DND-41 (cell line): ENCODE results near the gene ATG14.

Experiments
- ATAC-seq: fragments of 200-7000 bp; cut with Tn5 transposase; 3 replicates; pipeline ENCODE4 v1.9.1; 2021; ENCODE audit warnings: low read depth; ENCODE audit not compliant: insufficient read depth
- DNase-seq: peaks from one replicate; pipeline ENCODE4 v3.0.0-alpha.2; 2020
- H2AFZ ChIP-seq: 2 replicates; pipeline ENCODE4 v1.6.0; 2012; ENCODE audit warnings: low read depth, low read length
- H3K27ac ChIP-seq: 2 replicates; pipeline ENCODE4 v1.5.1; 2012; ENCODE audit warnings: low read length, inconsistent platforms
- H3K27me3 ChIP-seq: fragments of 200-600 bp; sonication (generic); 2 replicates; pipeline ENCODE4 v1.6.0; 2012; ENCODE audit warnings: low read length, mild to moderate bottlenecking, inconsistent platforms; ENCODE audit not compliant: insufficient read depth, poor library complexity
- H3K36me3 ChIP-seq: 2 replicates; pipeline ENCODE4 v1.5.1; 2012; ENCODE audit warnings: low read length, inconsistent platforms; ENCODE audit not compliant: insufficient read depth
- H3K4me1 ChIP-seq: 2 replicates; pipeline ENCODE4 v1.5.1; 2012; ENCODE audit warnings: mild to moderate bottlenecking, low read length; ENCODE audit not compliant: insufficient read depth
- H3K4me2 ChIP-seq: 2 replicates; pipeline ENCODE4 v1.6.0; 2012; ENCODE audit warnings: mild to moderate bottlenecking, moderate library complexity, low read length, inconsistent platforms; ENCODE audit not compliant: insufficient read depth
- H3K4me3 ChIP-seq, 2 experiments: fragments of 200-600 bp in 1 of 2; shearing (Covaris generic) in 1 of 2; 2 replicates each; pipeline ENCODE4 v1.5.1; 2012 to 2016; ENCODE audit warnings: inconsistent platforms in 2 of 2, low read length in 2 of 2, mild to moderate bottlenecking in 2 of 2, low read depth in 1 of 2, moderate library complexity in 1 of 2
- H3K79me2 ChIP-seq: 2 replicates; pipeline ENCODE4 v1.6.0; 2012; ENCODE audit warnings: low read length, inconsistent platforms; ENCODE audit not compliant: insufficient read depth
- H3K9ac ChIP-seq: 2 replicates; pipeline ENCODE4 v1.6.0; 2012; ENCODE audit warnings: low read depth, mild to moderate bottlenecking, inconsistent platforms, low read length, moderate library complexity
- H3K9me3 ChIP-seq: 2 replicates; pipeline ENCODE4 v1.5.1; 2012; ENCODE audit warnings: low read length, moderate library complexity, mild to moderate bottlenecking, inconsistent platforms; ENCODE audit not compliant: insufficient read depth, severe bottlenecking
- H4K20me1 ChIP-seq: 2 replicates; pipeline ENCODE4 v1.6.0; 2012; ENCODE audit warnings: low read length; ENCODE audit not compliant: insufficient read depth
- EZH2 ChIP-seq: IDR thresholded peaks from 3 replicates; pipeline ENCODE4 v1.6.1; 2012; ENCODE audit warnings: borderline replicate concordance, low read depth, mild to moderate bottlenecking, moderate library complexity, low read length, inconsistent platforms; ENCODE audit not compliant: severe bottlenecking
- TF ChIP-seq, protein P1 (sequence below): IDR thresholded peaks from 2 replicates; pipeline ENCODE4 v1.5.1; 2012; ENCODE audit warnings: borderline replicate concordance, low read length, moderate library complexity, mild to moderate bottlenecking; ENCODE audit not compliant: poor library complexity, severe bottlenecking; ENCODE audit errors: extremely low read depth

The ATG14 gene

DNA sequence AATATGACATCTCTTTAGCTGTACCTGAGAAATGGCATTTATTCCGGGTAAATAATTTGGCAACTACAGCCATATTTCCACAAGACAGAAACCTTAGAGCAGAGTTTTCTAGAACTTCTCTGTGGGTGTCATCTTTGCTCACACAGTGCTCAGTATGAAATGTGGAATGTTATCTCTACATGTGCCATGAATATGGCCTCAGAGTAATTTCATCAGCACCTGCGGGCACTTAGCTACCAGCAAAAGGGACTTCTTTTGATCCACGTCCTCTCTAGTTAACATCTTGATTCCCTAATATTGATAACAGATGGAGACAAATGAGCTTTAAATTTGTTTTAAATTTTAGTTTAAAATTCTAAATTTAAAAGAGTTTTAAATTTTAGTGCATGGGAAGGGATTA is 2.9 kb upstream of the ATG14 start:
- no peaks in the 10 kb centered on the region for H4K20me1 ChIP-seq
- H3K79me2 ChIP-seq = peaks cover 21% of the 10 kb centered on the region
- H3K36me3 ChIP-seq = no peaks in the 10 kb centered on the region; the same call in 1 of the 2 replicates
- DNase-seq (no peak), ATAC-seq (no peak)
- no peak overlapping the region for H3K9ac ChIP-seq
- no peak overlapping the region for H3K27ac ChIP-seq
- H2AFZ ChIP-seq = no peak overlapping the region
- H3K27me3 ChIP-seq = peaks cover 2% of the 10 kb centered on the region
- H3K4me2 ChIP-seq = no peak overlapping the region
- TF ChIP-seq, protein P1, sequence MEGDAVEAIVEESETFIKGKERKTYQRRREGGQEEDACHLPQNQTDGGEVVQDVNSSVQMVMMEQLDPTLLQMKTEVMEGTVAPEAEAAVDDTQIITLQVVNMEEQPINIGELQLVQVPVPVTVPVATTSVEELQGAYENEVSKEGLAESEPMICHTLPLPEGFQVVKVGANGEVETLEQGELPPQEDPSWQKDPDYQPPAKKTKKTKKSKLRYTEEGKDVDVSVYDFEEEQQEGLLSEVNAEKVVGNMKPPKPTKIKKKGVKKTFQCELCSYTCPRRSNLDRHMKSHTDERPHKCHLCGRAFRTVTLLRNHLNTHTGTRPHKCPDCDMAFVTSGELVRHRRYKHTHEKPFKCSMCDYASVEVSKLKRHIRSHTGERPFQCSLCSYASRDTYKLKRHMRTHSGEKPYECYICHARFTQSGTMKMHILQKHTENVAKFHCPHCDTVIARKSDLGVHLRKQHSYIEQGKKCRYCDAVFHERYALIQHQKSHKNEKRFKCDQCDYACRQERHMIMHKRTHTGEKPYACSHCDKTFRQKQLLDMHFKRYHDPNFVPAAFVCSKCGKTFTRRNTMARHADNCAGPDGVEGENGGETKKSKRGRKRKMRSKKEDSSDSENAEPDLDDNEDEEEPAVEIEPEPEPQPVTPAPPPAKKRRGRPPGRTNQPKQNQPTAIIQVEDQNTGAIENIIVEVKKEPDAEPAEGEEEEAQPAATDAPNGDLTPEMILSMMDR = no peak
- no peak for TF ChIP-seq EZH2
- no peak overlapping the region for H3K4me3 ChIP-seq
- H3K9me3 ChIP-seq = no peaks in the 10 kb centered on the region
- H3K4me1 ChIP-seq = peaks cover 23% of the 10 kb centered on the region

DNA sequence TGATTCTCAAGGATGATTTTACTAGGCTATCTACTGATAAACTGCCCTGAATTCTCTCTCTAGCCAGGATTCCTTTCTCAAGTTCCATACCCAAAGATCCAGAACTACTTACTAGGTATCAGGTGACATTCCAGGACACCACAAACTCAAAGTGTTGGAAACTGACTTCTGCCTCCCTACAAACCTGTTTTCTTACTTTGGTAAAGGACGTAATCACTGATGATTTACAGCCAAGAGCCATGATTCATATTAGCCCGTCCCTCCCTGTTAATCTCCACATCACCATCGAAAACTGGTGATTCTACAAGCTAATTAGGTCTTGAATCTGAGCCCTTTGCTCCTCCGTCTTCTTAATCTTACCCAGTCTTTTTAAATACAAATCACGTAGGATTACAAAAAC is 1.0 kb upstream of the ATG14 start:
- no peak overlapping the region for H3K4me3 ChIP-seq
- no peak overlapping the region; the same call in 1 of the 2 replicates for H3K9ac ChIP-seq
- H3K36me3 ChIP-seq = no peaks in the 10 kb centered on the region; the same call in 1 of the 2 replicates
- peaks cover 31% of the 10 kb centered on the region for H3K4me1 ChIP-seq
- H4K20me1 ChIP-seq = no peaks in the 10 kb centered on the region
- TF ChIP-seq EZH2 = no peak
- TF ChIP-seq, protein P1 = no peak
- peak overlapping the region; percentile 97 for H2AFZ ChIP-seq
- H3K79me2 ChIP-seq = peaks cover 39% of the 10 kb centered on the region
- DNase-seq = no peak
- no peak for ATAC-seq
- H3K9me3 ChIP-seq = no peaks in the 10 kb centered on the region
- no peak overlapping the region for H3K27ac ChIP-seq
- H3K27me3 ChIP-seq = peaks cover 2% of the 10 kb centered on the region
- no peak overlapping the region for H3K4me2 ChIP-seq

DNA sequence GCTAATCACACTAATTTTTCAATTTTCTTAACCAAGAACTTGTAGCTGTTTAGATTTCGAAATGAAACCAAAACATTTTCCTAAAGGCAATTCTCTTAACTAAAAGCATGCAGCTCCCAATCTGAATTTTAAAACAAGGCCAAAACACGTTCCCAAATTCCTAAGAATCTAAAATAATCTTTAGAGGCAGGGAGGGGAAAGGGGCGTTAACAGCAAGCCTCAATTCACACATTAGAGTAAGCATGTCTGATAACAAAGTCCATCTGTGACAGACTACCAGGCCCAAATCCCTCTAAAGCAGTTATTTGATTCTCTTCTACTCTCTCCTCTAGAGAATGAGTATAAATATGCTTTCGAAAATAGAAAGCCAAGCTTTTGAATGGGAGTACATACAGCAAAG is 754 bp downstream of the ATG14 start:
- no peaks in the 10 kb centered on the region for H4K20me1 ChIP-seq
- no peaks in the 10 kb centered on the region for H3K27me3 ChIP-seq
- H3K9ac ChIP-seq = peak overlapping the region; percentile 79
- H2AFZ ChIP-seq = peak overlapping the region; percentile 97
- H3K4me1 ChIP-seq = peaks cover 31% of the 10 kb centered on the region
- peaks cover 48% of the 10 kb centered on the region for H3K79me2 ChIP-seq
- no peaks in the 10 kb centered on the region; the same call in 1 of the 2 replicates for H3K36me3 ChIP-seq
- peak overlapping the region; percentile 86 for H3K4me2 ChIP-seq
- peak overlapping the region; percentile 74 for H3K27ac ChIP-seq
- peak overlapping the region; percentile 86 to 95 for H3K4me3 ChIP-seq
- TF ChIP-seq, protein P1 = no peak
- TF ChIP-seq EZH2 = no peak
- no peaks in the 10 kb centered on the region for H3K9me3 ChIP-seq
- no peak for ATAC-seq
- no peak for DNase-seq
